22Rv1 (cell line): ENCODE measurements around the gene ALMS1.

Experiments used
- ZFX ChIP-seq: fragments of 450-650 bp; IDR thresholded peaks from 2 replicates; pipeline ENCODE4 v1.6.1; 2017; ENCODE audit warnings: antibody characterized with exemption, borderline replicate concordance
- TF ChIP-seq, protein P1 (sequence below): fragments of 450-650 bp; IDR thresholded peaks from 2 replicates; pipeline ENCODE4 v1.5.1; 2017; ENCODE audit warnings: mild to moderate bottlenecking

GRCh38 chr2:73536133-73536840 lies 150.7 kb downstream of the ALMS1 start:
- TF ChIP-seq, protein P1, sequence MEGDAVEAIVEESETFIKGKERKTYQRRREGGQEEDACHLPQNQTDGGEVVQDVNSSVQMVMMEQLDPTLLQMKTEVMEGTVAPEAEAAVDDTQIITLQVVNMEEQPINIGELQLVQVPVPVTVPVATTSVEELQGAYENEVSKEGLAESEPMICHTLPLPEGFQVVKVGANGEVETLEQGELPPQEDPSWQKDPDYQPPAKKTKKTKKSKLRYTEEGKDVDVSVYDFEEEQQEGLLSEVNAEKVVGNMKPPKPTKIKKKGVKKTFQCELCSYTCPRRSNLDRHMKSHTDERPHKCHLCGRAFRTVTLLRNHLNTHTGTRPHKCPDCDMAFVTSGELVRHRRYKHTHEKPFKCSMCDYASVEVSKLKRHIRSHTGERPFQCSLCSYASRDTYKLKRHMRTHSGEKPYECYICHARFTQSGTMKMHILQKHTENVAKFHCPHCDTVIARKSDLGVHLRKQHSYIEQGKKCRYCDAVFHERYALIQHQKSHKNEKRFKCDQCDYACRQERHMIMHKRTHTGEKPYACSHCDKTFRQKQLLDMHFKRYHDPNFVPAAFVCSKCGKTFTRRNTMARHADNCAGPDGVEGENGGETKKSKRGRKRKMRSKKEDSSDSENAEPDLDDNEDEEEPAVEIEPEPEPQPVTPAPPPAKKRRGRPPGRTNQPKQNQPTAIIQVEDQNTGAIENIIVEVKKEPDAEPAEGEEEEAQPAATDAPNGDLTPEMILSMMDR, result no peak
- no peak for TF ChIP-seq ZFX
